GM21515 (cell line): ENCODE results near the gene RSU1.

Experiments
- ATAC-seq: cut with Tn5 transposase; IDR thresholded peaks from one replicate; pipeline ENCODE4 v1.9.1; 2021; ENCODE audit not compliant: unreplicated experiment

RSU1 gene

DNA sequence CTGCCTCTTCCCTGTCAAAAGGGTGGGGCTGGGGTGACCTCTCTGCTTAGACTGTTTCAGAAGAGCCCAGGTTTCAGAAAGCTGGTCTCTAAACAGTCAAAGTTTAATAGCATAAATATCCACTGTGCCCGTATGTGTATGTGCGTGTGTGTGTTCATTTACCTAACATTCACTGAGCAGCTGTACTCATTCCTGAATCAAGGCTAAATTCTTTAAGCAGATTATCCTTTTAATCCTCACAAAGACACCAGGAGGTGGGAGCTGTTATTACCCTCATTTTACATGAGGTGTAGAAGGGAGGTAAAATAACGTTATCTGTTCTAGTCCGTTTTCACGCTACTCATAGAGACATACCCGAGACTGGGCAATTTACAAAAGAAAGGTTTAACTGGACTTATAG is 72.2 kb downstream of the RSU1 start:
- ATAC-seq, result no peak

DNA sequence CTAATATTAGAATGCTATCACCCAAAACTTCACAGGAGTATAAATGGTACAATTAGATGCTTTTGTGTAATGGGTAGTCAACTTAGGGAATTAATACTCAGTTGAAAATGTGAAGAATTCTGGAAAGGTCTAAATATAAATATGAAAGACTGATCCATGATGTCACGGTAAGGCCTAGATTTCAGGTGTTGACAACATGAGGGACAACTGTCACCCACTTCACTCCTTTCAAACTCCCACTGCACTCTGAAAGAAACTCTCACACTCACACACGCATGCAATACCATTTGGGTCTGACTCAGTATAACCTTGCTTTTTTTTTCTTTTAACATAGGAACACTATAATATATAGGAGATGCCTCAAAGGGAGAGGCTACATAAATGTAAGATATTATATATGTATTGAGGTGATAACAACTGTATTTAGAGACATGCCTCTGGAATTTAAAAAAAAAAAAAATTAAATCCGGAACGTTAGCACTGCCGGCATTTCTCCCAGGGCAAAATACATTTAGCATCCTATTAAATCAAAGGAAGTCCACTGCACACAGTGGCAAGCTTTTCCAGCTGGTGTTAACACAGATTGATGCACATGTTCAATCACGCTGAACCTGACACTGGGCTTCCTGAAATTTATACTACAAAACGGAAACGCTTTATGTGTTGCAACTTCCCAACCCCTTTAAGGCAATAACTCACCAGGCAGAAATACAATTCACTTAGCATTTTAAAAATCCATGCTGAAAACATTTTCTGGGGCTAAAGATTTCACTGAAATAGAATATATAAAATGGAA is 74.9 kb downstream of the RSU1 start:
- no peak for ATAC-seq

DNA sequence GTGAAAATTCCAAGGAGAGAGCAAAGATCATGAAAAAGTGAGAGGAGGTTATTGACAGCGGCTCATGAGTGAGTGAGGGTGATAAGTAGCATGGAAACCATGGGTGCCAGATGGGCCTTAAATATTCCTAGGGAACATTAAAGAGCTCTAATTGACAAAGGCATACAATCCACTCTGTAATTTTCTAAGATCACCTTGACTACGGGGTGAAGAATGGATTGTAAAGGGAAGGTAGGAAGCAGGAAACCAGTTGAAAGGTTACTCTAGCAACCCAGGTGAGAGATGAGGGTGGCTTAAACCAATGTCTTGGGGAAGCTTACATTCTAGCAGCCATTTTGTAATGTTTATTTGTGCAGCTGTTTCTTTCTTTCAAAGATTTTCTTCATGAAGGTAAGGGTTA is 75.7 kb downstream of the RSU1 start:
- ATAC-seq, result no peak

- ATAC-seq, result no peak
Measured at GRCh38 chr10:16737420-16737819, 79.8 kb downstream of the RSU1 start.

DNA sequence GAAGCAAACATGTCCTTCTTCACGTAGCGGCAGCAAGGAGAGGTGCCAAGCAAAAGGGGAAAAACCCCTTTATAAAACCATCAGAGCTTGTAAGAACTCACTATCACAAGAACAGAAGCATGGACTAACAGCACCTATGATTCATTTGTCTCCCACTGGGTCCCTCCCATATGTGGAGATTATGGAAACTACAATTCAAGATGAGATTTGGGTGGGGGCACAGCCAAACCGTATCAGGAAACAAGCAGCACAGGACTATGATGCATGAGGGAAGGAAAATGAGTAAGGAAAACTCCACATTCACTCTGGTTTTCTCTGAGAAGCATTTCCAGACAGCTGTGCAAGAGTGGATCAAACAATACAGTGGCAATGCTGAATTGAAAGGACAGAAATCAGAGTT is 81.6 kb downstream of the RSU1 start:
- ATAC-seq, result no peak

DNA sequence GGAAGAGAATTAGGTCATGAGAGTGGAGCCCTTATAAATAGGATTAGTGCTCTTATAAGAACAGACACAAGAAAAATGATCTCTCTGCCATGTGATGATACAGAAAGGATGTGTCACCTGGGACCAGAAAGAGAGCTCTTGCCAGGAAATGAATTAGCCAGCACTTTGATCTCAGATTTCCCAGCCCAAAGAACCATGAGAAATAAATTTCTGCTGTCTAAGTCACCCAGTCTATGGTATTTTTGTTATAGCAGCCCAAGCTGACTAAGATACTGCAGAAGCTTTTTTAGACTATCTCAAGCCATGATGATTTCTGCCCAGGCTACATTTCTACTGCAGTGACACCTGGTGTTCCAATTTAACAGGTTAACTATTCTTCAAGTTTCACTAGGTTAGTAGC is 84.8 kb downstream of the RSU1 start:
- ATAC-seq, result no peak

GRCh38 chr10:16728266-16728665 is 89.0 kb downstream of the RSU1 start:
- ATAC-seq, result no peak

GRCh38 chr10:16727666-16728065 is 89.6 kb downstream of the RSU1 start:
- ATAC-seq, result no peak

GRCh38 chr10:16724509-16724908 is 92.7 kb downstream of the RSU1 start:
- ATAC-seq, result no peak

DNA sequence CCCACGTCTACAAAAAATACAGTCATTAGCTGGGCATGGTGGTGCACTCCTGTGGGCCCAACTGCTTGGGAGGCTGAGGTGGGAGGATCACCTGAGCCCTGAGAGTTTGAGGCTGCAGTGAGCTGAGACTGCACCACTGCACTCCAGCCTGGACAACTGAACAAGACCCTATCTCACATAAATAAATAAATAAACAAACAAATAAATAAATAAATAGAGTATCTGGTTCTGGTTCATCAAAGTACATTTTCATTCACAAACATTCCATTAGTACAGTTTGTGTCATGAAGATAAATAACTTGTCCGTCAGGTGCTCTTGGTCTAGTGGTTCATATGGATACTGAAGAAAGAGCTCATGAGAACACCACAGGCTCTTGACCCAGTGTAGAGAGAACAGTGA is 96.4 kb downstream of the RSU1 start:
- no peak for ATAC-seq

GRCh38 chr10:16717622-16718395 is 99.4 kb downstream of the RSU1 start:
- ATAC-seq, result no peak

- no peak for ATAC-seq
Measured at GRCh38 chr10:16716051-16716450, 101.2 kb downstream of the RSU1 start.

DNA sequence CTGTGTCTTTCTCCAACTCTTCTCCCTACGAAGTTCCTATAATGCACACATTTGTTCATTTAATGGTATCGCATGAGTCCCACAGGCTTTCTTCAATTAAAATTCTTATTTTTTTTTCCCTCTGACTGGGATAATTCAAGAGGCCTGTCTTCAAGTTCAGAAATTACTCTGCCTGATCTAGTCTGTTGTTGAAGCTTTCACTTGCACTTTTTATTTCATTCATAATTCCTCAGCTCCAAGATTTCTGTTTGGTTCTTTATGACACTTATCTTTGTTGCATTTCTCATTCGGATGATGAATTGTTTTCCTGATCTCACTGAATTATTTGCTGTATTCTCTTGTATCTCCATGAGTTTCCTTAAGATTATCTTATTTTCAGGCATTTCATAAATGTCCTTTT is 103.9 kb downstream of the RSU1 start:
- ATAC-seq, result no peak

GRCh38 chr10:16712883-16713282 is 104.3 kb downstream of the RSU1 start:
- ATAC-seq, result no peak

DNA sequence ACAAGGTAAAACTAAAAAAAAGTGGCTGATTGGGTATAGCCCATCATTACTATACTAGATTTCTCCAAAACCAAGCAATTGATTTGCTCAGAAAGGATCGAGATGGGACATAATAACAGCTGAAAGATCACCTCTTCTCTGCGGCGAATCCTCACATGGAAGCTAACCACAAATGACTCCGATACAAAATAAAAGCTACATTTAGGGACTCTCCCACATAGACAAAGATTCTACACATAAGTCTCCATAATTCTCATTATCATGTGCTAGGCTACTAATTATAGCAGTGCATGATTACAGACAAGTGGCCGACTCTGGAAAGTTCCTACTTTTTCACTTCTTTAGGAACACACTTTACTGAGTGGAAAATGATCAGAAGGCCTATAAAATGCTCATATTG is 116.9 kb downstream of the RSU1 start:
- ATAC-seq, result no peak

DNA sequence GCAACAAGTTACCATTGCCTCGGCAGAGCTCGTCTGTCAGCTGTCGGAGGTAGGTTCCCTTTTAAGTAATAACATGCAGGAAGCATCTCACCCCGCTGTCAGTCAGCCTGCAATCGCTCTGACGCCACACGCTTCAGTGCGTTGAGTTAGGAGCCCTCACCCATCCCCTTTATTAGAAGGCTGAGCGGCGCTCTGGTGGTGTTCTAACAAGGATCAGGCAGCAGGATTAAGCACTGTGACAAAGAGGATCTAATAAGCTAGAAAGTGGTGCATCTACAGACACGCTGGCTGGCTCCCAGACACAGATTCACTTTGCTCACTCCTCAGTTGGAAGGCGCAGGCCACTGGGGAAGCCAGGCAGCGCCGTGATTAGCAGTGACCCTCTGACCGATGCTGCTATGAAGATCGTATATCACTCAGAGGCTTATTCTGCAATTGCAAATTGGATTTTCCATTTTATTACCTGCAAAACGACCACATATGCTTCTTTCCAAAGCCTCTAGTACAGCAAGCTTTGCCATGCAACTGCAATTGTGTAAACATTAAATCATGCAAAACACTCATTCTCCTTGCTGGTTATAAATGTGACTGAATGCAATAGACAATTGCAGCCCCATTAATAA is 117.7 kb downstream of the RSU1 start:
- ATAC-seq, result no peak

- no peak for ATAC-seq
Measured at GRCh38 chr10:16698461-16698860, 118.8 kb downstream of the RSU1 start.

DNA sequence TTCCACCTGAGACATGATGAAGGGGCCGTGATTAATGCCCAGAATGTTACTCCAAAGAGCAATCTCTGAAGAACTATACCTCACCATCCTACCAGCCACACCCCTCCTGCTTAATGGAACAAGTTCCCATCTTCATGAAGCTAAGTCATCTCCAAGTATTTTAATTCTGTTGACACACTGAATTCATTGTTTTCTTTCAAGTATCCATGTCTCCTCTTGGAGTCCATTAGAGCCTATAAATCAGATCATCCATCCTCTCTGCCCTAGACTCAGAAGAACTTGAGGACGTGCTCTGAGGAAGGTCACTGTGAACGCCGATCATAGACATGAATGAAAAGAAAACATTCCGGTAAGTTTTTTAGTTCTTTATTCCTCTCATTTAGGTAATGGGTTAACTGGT is 126.8 kb downstream of the RSU1 start:
- ATAC-seq, result no peak

DNA sequence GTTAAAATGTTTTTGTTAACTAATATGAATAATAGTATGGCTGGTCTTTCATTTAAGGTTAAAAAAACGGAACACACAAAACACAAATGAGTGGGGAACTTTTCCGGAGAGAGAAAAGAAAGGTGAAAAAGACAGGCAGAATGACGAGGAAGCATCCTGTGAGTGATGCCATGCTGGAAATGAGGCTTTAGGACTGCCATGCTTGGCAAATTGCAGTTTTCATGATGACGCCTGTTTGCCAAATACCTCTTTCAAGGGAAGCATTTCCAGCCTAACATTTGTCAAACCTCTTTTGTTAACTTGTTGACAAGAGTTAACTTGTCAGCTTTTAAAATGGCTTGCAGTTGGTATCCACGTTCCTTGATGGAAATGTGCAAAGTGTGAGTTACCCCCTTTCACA is 127.5 kb downstream of the RSU1 start:
- no peak for ATAC-seq

DNA sequence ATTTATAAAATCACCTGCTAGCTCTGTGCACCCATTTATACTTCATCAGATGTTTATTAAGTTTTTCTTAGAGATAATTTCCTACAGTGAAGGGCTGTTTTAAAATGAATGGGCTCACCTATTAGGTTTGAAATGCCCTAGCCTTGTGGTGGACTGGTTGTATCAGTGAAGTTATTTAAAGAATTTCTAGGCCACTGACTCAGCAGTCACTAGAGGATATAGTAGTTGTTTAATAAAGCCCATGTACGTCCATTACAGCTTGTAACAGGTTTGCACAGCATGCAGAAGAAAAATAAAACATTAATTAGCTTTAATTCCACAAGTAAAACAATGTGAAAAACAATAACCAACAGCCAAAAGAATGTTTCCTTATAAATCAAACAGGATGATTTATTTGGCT is 128.0 kb downstream of the RSU1 start:
- ATAC-seq, result no peak

- ATAC-seq, result no peak
Measured at GRCh38 chr10:16686054-16686902, 130.9 kb downstream of the RSU1 start.
